Measurements from ENCODE around the gene ZNF865. TPM values are rescaled to one million over a fixed set of nuclear protein-coding genes. Genes with fewer than 3 reads are reported as not detected.

Gene ZNF865
- total RNA-seq, 2 donors from 2014 or later, result 18.4 to 21.0 TPM

GRCh38 chr19:55613396-55613795 is 7.9 kb downstream of the ZNF865 start:
- H3K27me3 ChIP-seq (replicated peaks; ENCODE audit: insufficient read depth), result no peaks in the 10 kb centered on the region
- intact Hi-C loops (cut with DNase I), result no loop called here
- TF ChIP-seq POLR2AphosphoS5 (IDR thresholded peaks at IDR 0.05) (no peak), POLR2A (IDR thresholded peaks at IDR 0.05) (no peak)
- TF ChIP-seq, protein P1, sequence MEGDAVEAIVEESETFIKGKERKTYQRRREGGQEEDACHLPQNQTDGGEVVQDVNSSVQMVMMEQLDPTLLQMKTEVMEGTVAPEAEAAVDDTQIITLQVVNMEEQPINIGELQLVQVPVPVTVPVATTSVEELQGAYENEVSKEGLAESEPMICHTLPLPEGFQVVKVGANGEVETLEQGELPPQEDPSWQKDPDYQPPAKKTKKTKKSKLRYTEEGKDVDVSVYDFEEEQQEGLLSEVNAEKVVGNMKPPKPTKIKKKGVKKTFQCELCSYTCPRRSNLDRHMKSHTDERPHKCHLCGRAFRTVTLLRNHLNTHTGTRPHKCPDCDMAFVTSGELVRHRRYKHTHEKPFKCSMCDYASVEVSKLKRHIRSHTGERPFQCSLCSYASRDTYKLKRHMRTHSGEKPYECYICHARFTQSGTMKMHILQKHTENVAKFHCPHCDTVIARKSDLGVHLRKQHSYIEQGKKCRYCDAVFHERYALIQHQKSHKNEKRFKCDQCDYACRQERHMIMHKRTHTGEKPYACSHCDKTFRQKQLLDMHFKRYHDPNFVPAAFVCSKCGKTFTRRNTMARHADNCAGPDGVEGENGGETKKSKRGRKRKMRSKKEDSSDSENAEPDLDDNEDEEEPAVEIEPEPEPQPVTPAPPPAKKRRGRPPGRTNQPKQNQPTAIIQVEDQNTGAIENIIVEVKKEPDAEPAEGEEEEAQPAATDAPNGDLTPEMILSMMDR (IDR thresholded peaks at IDR 0.05), result no peak
- H3K9me3 ChIP-seq, result no peaks in the 10 kb centered on the region
- no peak overlapping the region for H3K4me3 ChIP-seq
- H3K27ac ChIP-seq, result no peak overlapping the region
- H3K4me1 ChIP-seq (replicated peaks), result no peaks in the 10 kb centered on the region
- WGBS, result 93% methylated on average over 27 of the region's 27 CpGs
- no peak for DNase-seq (ENCODE audit: low spot score)
- peaks cover 6 to 19% of the 10 kb centered on the region in 2 donors for H3K36me3 ChIP-seq

DNA sequence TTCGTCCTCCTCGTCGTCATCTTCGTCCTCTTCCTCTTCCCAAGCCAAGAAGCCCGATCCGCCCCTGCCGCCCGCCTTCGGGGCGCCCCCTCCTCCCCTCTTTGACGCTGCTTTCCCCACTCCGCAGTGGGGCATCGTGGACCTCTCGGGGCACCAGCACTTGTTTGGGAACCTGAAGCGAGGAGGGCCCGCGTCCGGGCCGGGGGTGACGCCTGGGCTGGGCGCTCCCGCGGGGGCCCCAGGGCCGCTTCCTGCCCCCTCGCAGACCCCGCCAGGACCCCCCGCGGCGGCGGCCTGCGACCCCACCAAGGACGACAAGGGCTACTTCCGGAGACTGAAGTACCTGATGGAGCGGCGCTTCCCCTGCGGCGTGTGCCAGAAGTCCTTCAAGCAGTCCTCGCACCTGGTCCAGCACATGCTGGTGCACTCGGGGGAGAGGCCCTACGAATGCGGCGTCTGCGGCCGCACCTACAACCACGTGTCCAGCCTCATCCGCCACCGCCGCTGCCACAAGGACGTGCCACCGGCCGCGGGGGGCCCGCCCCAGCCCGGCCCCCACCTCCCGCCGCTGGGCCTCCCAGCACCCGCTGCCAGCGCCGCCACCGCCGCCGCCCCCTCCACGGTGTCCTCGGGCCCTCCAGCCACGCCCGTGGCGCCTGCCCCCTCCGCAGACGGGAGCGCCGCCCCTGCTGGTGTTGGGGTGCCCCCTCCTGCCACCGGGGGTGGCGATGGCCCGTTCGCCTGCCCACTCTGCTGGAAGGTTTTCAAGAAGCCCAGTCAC is 8.7 kb downstream of the ZNF865 start:
- Histone ChIP-seq H3K4me1 (replicated peaks) (no peaks in the 10 kb centered on the region), H3K9me3 (no peaks in the 10 kb centered on the region), H3K36me3 (peaks cover 6 to 19% of the 10 kb centered on the region in 2 donors), H3K27me3 (replicated peaks; ENCODE audit: insufficient read depth) (no peaks in the 10 kb centered on the region), H3K27ac (no peak overlapping the region), H3K4me3 (no peak overlapping the region)
- 94% methylated on average over 61 of the region's 75 CpGs for WGBS
- intact Hi-C loops (cut with DNase I), result no loop called here
- TF ChIP-seq, protein P1 (IDR thresholded peaks at IDR 0.05), result no peak
- TF ChIP-seq POLR2A (IDR thresholded peaks at IDR 0.05) (no peak), POLR2AphosphoS5 (IDR thresholded peaks at IDR 0.05) (no peak)
- no peak for DNase-seq (ENCODE audit: low spot score)

DNA sequence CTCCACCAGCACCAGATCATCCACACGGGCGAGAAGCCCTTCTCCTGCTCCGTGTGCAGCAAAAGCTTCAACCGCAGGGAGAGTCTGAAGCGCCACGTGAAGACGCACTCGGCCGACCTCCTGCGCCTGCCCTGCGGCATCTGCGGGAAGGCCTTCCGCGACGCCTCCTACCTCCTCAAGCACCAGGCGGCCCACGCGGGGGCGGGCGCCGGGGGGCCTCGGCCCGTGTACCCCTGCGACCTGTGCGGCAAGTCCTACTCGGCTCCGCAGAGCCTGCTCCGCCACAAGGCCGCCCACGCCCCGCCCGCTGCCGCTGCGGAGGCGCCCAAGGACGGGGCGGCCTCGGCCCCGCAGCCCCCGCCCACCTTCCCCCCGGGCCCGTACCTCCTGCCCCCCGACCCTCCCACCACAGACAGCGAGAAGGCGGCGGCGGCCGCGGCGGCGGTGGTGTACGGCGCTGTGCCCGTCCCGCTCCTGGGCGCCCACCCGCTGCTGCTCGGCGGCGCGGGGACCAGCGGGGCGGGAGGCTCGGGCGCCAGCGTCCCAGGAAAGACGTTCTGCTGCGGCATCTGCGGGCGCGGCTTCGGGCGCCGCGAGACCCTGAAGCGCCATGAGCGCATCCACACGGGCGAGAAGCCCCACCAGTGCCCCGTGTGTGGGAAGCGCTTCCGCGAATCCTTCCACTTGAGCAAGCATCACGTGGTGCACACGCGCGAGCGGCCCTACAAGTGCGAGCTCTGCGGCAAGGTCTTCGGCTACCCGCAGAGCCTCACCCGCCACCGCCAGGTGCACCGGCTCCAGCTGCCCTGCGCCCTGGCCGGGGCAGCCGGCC is 9.5 kb downstream of the ZNF865 start:
- DNase-seq (ENCODE audit: low spot score), result no peak
- TF ChIP-seq POLR2AphosphoS5 (IDR thresholded peaks at IDR 0.05) (no peak), POLR2A (IDR thresholded peaks at IDR 0.05) (no peak)
- TF ChIP-seq, protein P1 (IDR thresholded peaks at IDR 0.05), result no peak
- Histone ChIP-seq H3K27me3 (replicated peaks; ENCODE audit: insufficient read depth) (no peaks in the 10 kb centered on the region), H3K4me3 (no peak overlapping the region), H3K4me1 (replicated peaks) (no peaks in the 10 kb centered on the region), H3K27ac (no peak overlapping the region), H3K9me3 (no peaks in the 10 kb centered on the region), H3K36me3 (peaks cover 6 to 19% of the 10 kb centered on the region in 2 donors)
- 97% methylated on average over 86 of the region's 98 CpGs for WGBS
- intact Hi-C loops (cut with DNase I), result no loop called here

- peaks cover 6 to 19% of the 10 kb centered on the region in 2 donors for H3K36me3 ChIP-seq
- no peak for DNase-seq (ENCODE audit: low spot score)
- no peak for TF ChIP-seq POLR2A (IDR thresholded peaks at IDR 0.05)
- no peak for TF ChIP-seq POLR2AphosphoS5 (IDR thresholded peaks at IDR 0.05)
- TF ChIP-seq, protein P1 (IDR thresholded peaks at IDR 0.05), result no peak
- H3K4me3 ChIP-seq, result no peak overlapping the region
- no peaks in the 10 kb centered on the region for H3K9me3 ChIP-seq
- intact Hi-C loops (cut with DNase I), result no loop called here
- no peaks in the 10 kb centered on the region for H3K4me1 ChIP-seq (replicated peaks)
- 94% methylated on average over 44 of the region's 88 CpGs for WGBS
- no peaks in the 10 kb centered on the region for H3K27me3 ChIP-seq (replicated peaks; ENCODE audit: insufficient read depth)
- H3K27ac ChIP-seq, result no peak overlapping the region
Observed at GRCh38 chr19:55615543-55616394, 10.3 kb downstream of the ZNF865 start.
